Bronchial epithelial cell (primary cell): ENCODE measurements around the gene FOXD4L5. TPM values are rescaled to one million over a fixed set of nuclear protein-coding genes. Genes with fewer than 3 reads are reported as not detected.
"Not testable (repeated sequence)": the region's sequence is repeated elsewhere in the genome, so short reads cannot be mapped to it uniquely, and the experiment has no call there.

ENCODE experiments used
- DNase-seq: peaks from one replicate; pipeline ENCODE4 v3.0.0-alpha.2; 2010; ENCODE audit warnings: low read depth
- FAIRE-seq: peaks from 2 replicates; lab custom pipeline; 2011; peaks lifted over from hg19 to GRCh38; lab: Jason Lieb, UNC
- H3K27me3 ChIP-seq: 2 replicates; pipeline ENCODE4 v1.5.1; 2011; ENCODE audit warnings: low read length; ENCODE audit not compliant: control insufficient read depth, insufficient read depth
- H3K36me3 ChIP-seq: 2 replicates; pipeline ENCODE4 v1.5.1; 2011; ENCODE audit warnings: low read length; ENCODE audit not compliant: control insufficient read depth, insufficient read depth
- H3K4me3 ChIP-seq: 2 replicates; pipeline ENCODE4 v1.5.1; 2011; ENCODE audit warnings: mild to moderate bottlenecking, low read depth, low read length, control low read depth
- total RNA-seq: library from RNA; depleted of rRNA; stranded (reverse); fragments of >200 nt; gene quantifications from 2 replicates; pipeline ENCODE4 v1.2.1, GENCODE V29; 2014

FOXD4L5 gene
- total RNA-seq: under 0.01 and 0.13 TPM in 2 replicates

- DNase-seq, H3K4me3 ChIP-seq, FAIRE-seq, H3K27me3 ChIP-seq, H3K36me3 ChIP-seq: not testable (repeated sequence)
Observed at GRCh38 chr9:65285109-65285508, at the start of gene FOXD4L5. TSS of gene FOXD4L5 (minus strand) at chr9:65285209. CDS start at chr9:65284377, 832 bp downstream.

- not testable (repeated sequence) for H3K27me3 ChIP-seq, FAIRE-seq, H3K4me3 ChIP-seq, DNase-seq, H3K36me3 ChIP-seq
Observed at GRCh38 chr9:65283943-65284342, 1.1 kb downstream of the FOXD4L5 start.

GRCh38 chr9:65282976-65283375 lies 2.0 kb downstream of the FOXD4L5 start:
- not testable (repeated sequence) for H3K36me3 ChIP-seq, H3K27me3 ChIP-seq, DNase-seq, FAIRE-seq, H3K4me3 ChIP-seq
